ENCODE results near the gene SMIM30. TPM values are rescaled to one million over a fixed set of nuclear protein-coding genes. Genes with fewer than 3 reads are reported as not detected.

Gene SMIM30
- total RNA-seq, 1 experiment from 2014 or later = 32.3 TPM

DNA sequence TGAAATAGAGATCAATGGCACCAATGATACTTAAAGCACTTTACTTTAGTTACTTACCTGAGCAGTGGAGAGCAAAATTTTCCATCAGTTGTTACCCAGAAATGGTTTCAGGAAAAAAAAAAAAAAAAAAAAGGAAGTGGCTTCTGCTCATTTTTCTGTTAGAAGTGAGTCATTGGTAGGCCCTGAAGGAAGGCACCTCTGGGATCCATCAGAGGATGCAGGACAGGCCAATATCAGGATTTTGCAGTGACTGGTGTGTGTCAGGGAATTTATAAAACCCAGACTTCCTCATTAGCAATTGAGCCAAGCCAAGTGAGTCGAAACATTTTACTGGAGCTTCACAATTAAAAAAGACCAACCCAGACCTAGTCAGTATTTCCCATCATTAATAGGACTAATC, 2.3 kb upstream of the SMIM30 start:
- Histone ChIP-seq H3K14ac (ENCODE audit: insufficient read depth, low read length) (no peak overlapping the region), H3K4me1 (ENCODE audit: insufficient read depth, low read length) (no peaks in the 10 kb centered on the region; the same call in 1 of the 2 replicates), H3K79me1 (ENCODE audit: insufficient read depth, low read depth, low read length, poor library complexity, severe bottlenecking) (no peaks in the 10 kb centered on the region), H2BK20ac (ENCODE audit: low read depth, low read length, poor library complexity, severe bottlenecking) (no peak overlapping the region), H2AK5ac (ENCODE audit: insufficient read length, low read length) (no peak overlapping the region), H3K9ac (ENCODE audit: extremely low read depth, insufficient read length, low read length) (no peak overlapping the region), H4K8ac (replicated peaks; ENCODE audit: insufficient read length, low read depth, low read length) (no peak overlapping the region), H2BK12ac (ENCODE audit: insufficient read length, low read depth, low read length) (no peak overlapping the region), H3K27me3 (ENCODE audit: insufficient read depth, low read length) (no peaks in the 10 kb centered on the region), H4K91ac (ENCODE audit: insufficient read length, low read depth, low read length) (no peak overlapping the region), H3K27ac (ENCODE audit: insufficient read length, low read depth, low read length) (no peak overlapping the region), H3K9me3 (ENCODE audit: control insufficient read depth, low read depth, low read length) (no peaks in the 10 kb centered on the region), H3K56ac (ENCODE audit: insufficient read length, low read depth, low read length) (no peak overlapping the region), H2AFZ (ENCODE audit: low read length) (no peak overlapping the region), H3K4ac (ENCODE audit: low read depth, low read length) (no peak overlapping the region), H3K23me2 (ENCODE audit: insufficient read length, low read depth, low read length, poor library complexity, severe bottlenecking) (peaks cover 4% of the 10 kb centered on the region), H4K5ac (ENCODE audit: insufficient read length, low read depth, low read length) (no peak overlapping the region), H3T11ph (ENCODE audit: low read length) (no peak overlapping the region), H3K23ac (ENCODE audit: insufficient read length, low read depth, low read length) (no peak overlapping the region), H2BK5ac (ENCODE audit: insufficient read length, low read length) (no peak overlapping the region), H3K4me2 (ENCODE audit: insufficient read depth, insufficient read length, low read length) (no peak overlapping the region), H2BK15ac (ENCODE audit: low read depth, low read length) (no peak overlapping the region), H3K79me2 (ENCODE audit: insufficient read depth, low read length) (no peaks in the 10 kb centered on the region), H2BK120ac (ENCODE audit: low read depth, low read length, poor library complexity, severe bottlenecking) (no peak overlapping the region), H3K18ac (ENCODE audit: insufficient read length, low read depth, low read length) (no peak overlapping the region), H4K20me1 (ENCODE audit: control insufficient read depth, insufficient read depth, insufficient read length) (no peaks in the 10 kb centered on the region)
- TF ChIP-seq, protein P1, sequence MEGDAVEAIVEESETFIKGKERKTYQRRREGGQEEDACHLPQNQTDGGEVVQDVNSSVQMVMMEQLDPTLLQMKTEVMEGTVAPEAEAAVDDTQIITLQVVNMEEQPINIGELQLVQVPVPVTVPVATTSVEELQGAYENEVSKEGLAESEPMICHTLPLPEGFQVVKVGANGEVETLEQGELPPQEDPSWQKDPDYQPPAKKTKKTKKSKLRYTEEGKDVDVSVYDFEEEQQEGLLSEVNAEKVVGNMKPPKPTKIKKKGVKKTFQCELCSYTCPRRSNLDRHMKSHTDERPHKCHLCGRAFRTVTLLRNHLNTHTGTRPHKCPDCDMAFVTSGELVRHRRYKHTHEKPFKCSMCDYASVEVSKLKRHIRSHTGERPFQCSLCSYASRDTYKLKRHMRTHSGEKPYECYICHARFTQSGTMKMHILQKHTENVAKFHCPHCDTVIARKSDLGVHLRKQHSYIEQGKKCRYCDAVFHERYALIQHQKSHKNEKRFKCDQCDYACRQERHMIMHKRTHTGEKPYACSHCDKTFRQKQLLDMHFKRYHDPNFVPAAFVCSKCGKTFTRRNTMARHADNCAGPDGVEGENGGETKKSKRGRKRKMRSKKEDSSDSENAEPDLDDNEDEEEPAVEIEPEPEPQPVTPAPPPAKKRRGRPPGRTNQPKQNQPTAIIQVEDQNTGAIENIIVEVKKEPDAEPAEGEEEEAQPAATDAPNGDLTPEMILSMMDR (conservative IDR thresholded peaks at IDR 0.05) = no peak
- Mint-ChIP-seq H3K4me1 (peaks cover 10 to 14% of the 10 kb centered on the region in 2 experiments), H3K36me3 (ENCODE audit: insufficient read depth in 1 of 3, low read depth in 3 of 3) (peaks cover 0 to 11% (median 10%) of the 10 kb centered on the region in 3 experiments; a peak in 5 of 7 replicates), H3K27me3 (ENCODE audit: low read depth) (peaks cover 20% of the 10 kb centered on the region), H3K4me3 (no peak overlapping the region), H3K9me3 (no peaks in the 10 kb centered on the region), H3K27ac (no peak overlapping the region)
- no CpG with 5 or more reads among the region's 1 CpG for WGBS (ENCODE audit: extremely low coverage, insufficient read length, low lambda C conversion rate)
- no peak for DNase-seq

Data from H9 (cell line).